ENCODE measurements around the gene NBPF1.
"Not testable (repeated sequence)": the region's sequence is repeated elsewhere in the genome, so short reads cannot be mapped to it uniquely, and the experiment has no call there.

The NBPF1 gene

GRCh38 chr1:16621681-16622315, 8.4 kb upstream of the NBPF1 start:
- not testable (repeated sequence) for DNase-seq (ENCODE audit: low read depth)

- no peak for DNase-seq (ENCODE audit: low read depth)
Observed at GRCh38 chr1:16621300-16621658, 7.9 kb upstream of the NBPF1 start.

GRCh38 chr1:16619803-16620501, 6.6 kb upstream of the NBPF1 start:
- DNase-seq (ENCODE audit: low read depth), result not testable (repeated sequence)

GRCh38 chr1:16618719-16619118, 5.4 kb upstream of the NBPF1 start:
- DNase-seq (ENCODE audit: low read depth), result no peak

GRCh38 chr1:16617778-16618580, 4.6 kb upstream of the NBPF1 start:
- DNase-seq (ENCODE audit: low read depth), result no peak

- DNase-seq (ENCODE audit: low read depth), result no peak
Observed at GRCh38 chr1:16617114-16617631, 3.8 kb upstream of the NBPF1 start.

- DNase-seq (ENCODE audit: low read depth), result no peak
Observed at GRCh38 chr1:16615253-16616252, 2.2 kb upstream of the NBPF1 start.

GRCh38 chr1:16614361-16615252, 1.2 kb upstream of the NBPF1 start:
- no peak for DNase-seq (ENCODE audit: low read depth)

- DNase-seq (ENCODE audit: low read depth), result no peak
Observed at GRCh38 chr1:16612332-16613172, 812 bp downstream of the NBPF1 start.

- not testable (repeated sequence) for DNase-seq (ENCODE audit: low read depth)
Observed at GRCh38 chr1:16611981-16612331, 1.4 kb downstream of the NBPF1 start.

GRCh38 chr1:16611164-16611563, 2.2 kb downstream of the NBPF1 start:
- DNase-seq (ENCODE audit: low read depth), result not testable (repeated sequence)

GRCh38 chr1:16610553-16610952, 2.8 kb downstream of the NBPF1 start:
- DNase-seq (ENCODE audit: low read depth), result not testable (repeated sequence)

- DNase-seq (ENCODE audit: low read depth), result not testable (repeated sequence)
Observed at GRCh38 chr1:16609761-16610160, 3.6 kb downstream of the NBPF1 start.

- no peak for DNase-seq (ENCODE audit: low read depth)
Observed at GRCh38 chr1:16608838-16609560, 4.4 kb downstream of the NBPF1 start.

- not testable (repeated sequence) for DNase-seq (ENCODE audit: low read depth)
Observed at GRCh38 chr1:16607853-16608815, 5.2 kb downstream of the NBPF1 start.

- DNase-seq (ENCODE audit: low read depth), result no peak
Observed at GRCh38 chr1:16607433-16607851, 5.9 kb downstream of the NBPF1 start.

GRCh38 chr1:16606666-16607432, 6.5 kb downstream of the NBPF1 start:
- not testable (repeated sequence) for DNase-seq (ENCODE audit: low read depth)

Data from stimulated activated CD8-positive, alpha-beta memory T cell treated with anti-CD3 and anti-CD28 coated beads, Interleukin-15, amount 100 ng/mL, for 1 hour (primary cell).